HepG2 (cell line): ENCODE results near the gene TPD52L2. TPM values are rescaled to one million over a fixed set of nuclear protein-coding genes. Genes with fewer than 3 reads are reported as not detected.

Experiments
- AGO1 ChIP-seq: fragments of 200-400 bp; formaldehyde crosslinking; IDR thresholded peaks from 2 replicates; pipeline ENCODE4 v1.6.1; 2017; ENCODE audit warnings: mild to moderate bottlenecking, low read depth, low read length, moderate library complexity; ENCODE audit not compliant: poor library complexity, severe bottlenecking
- BHLHE40 ChIP-seq: IDR thresholded peaks from 2 replicates; pipeline ENCODE4 v1.6.1; 2011; ENCODE audit warnings: low read length, improper control_type of control experiment
- CBFB ChIP-seq: sonication (generic); formaldehyde crosslinking; IDR thresholded peaks from 2 replicates; pipeline ENCODE4 v1.4.0; 2020; ENCODE audit warnings: missing genetic modification reagents
- CERS6 ChIP-seq: sonication (generic); formaldehyde crosslinking; IDR thresholded peaks from 2 replicates; pipeline ENCODE4 v1.5.0; 2020; ENCODE audit warnings: missing genetic modification reagents
- MBNL3 ChIP-seq: fragments of 250-450 bp; sonication (Bioruptor Pico); conservative IDR thresholded peaks from 2 replicates; pipeline ENCODE4 v1.8.0; 2022; ENCODE audit warnings: mild to moderate bottlenecking, inconsistent platforms
- NONO ChIP-seq, 2 experiments: fragments of 450-650 bp in 1 of 2; sonication (generic) in 1 of 2; formaldehyde crosslinking in 1 of 2; IDR thresholded peaks in 1 of 2; conservative IDR thresholded peaks in 1 of 2; 2 replicates each; pipeline versions ENCODE4 v1.6.1 to v1.8.0; 2017 to 2022; ENCODE audit warnings: mild to moderate bottlenecking in 1 of 2, missing genetic modification reagents in 1 of 2, moderate library complexity in 1 of 2
- NR3C1 ChIP-seq: sonication (generic); formaldehyde crosslinking; IDR thresholded peaks from 2 replicates; pipeline ENCODE4 v1.4.0; 2020; ENCODE audit warnings: missing genetic modification reagents
- POLR2G ChIP-seq: fragments of 200-400 bp; formaldehyde crosslinking; IDR thresholded peaks from 2 replicates; pipeline ENCODE4 v1.6.1; 2018; ENCODE audit warnings: mild to moderate bottlenecking, low read depth, low read length, moderate library complexity
- ZBTB3 ChIP-seq: sonication (generic); formaldehyde crosslinking; IDR thresholded peaks from 2 replicates; pipeline ENCODE4 v1.4.0; 2020; ENCODE audit warnings: low read depth, mild to moderate bottlenecking, moderate library complexity, missing genetic modification reagents, borderline replicate concordance
- ZFP90 ChIP-seq: sonication (generic); formaldehyde crosslinking; IDR thresholded peaks from 2 replicates; pipeline ENCODE4 v1.8.0; 2022; ENCODE audit warnings: missing genetic modification reagents, mild to moderate bottlenecking, inconsistent platforms, borderline replicate concordance
- ZNF563 ChIP-seq: sonication (generic); formaldehyde crosslinking; IDR thresholded peaks from 2 replicates; pipeline ENCODE4 v1.8.0; 2022; ENCODE audit warnings: mild to moderate bottlenecking, moderate library complexity, missing genetic modification reagents
- ZNF616 ChIP-seq: sonication (generic); formaldehyde crosslinking; IDR thresholded peaks from 2 replicates; pipeline ENCODE4 v1.5.0; 2020; ENCODE audit warnings: low read depth, mild to moderate bottlenecking, missing genetic modification reagents
- ZNF687 ChIP-seq: sonication (generic); formaldehyde crosslinking; IDR thresholded peaks from 2 replicates; pipeline ENCODE4 v1.5.1; 2020; ENCODE audit warnings: mild to moderate bottlenecking, missing genetic modification reagents, moderate library complexity
- ZNF710 ChIP-seq: sonication (generic); formaldehyde crosslinking; IDR thresholded peaks from 2 replicates; pipeline ENCODE4 v1.5.0; 2020; ENCODE audit warnings: mild to moderate bottlenecking, missing genetic modification reagents, borderline replicate concordance
- polyA plus RNA-seq, 8 experiments: library from polyadenylated mRNA; depleted of rRNA in 3 of 8; stranded (reverse) in 7 of 8; unstranded in 1 of 8; fragments of >200 nt; fragmentation: Illumina TruSeq in 4 of 8; extraction: Trizol in 4 of 8; gene quantifications; 2 replicates each; pipeline versions ENCODE4 v1.2.1 to v1.2.3, GENCODE V29; 2011 to 2016; ENCODE audit warnings: low read depth in 4 of 8, missing spikeins in 1 of 8, mixed read lengths in 1 of 8; ENCODE audit not compliant: insufficient read depth in 1 of 8
- total RNA-seq, 5 experiments: library from RNA; depleted of rRNA; stranded (reverse); fragments of >200 nt; fragmentation: Illumina TruSeq; extraction: Trizol; gene quantifications; 2 replicates each; pipeline ENCODE4 v1.2.3, GENCODE V29; 2016; ENCODE audit warnings: low read depth in 1 of 5

The TPD52L2 gene
- total and polyA plus RNA-seq, 2 of the 13 experiments (the other 11 are each of a cell fraction or from before 2014, with no cell fraction given): 156 to 184 TPM

- TF ChIP-seq CERS6 (CRISPR knock-in tag) (no peak), ZNF710 (no peak), ZBTB3 (no peak), CBFB (CRISPR knock-in tag) (no peak), NR3C1 (no peak), ZNF616 (CRISPR knock-in tag) (no peak), BHLHE40 (no peak), ZNF687 (CRISPR knock-in tag) (peak; percentile 10; the same call in 1 of the 2 replicates), POLR2G (peak; percentile 49), AGO1 (peak; percentile 58), MBNL3 (CRISPR knock-in tag) (no peak), ZFP90 (CRISPR knock-in tag) (no peak), NONO (IDR thresholded peaks at IDR 0.05) (no peak), NONO (CRISPR knock-in tag; conservative IDR thresholded peaks at IDR 0.05) (0 out of 2 replicates have a peak, but pooled peaks have one; percentile 19), ZNF563 (CRISPR knock-in tag) (peak; percentile 3; the same call in 1 of the 2 replicates)
These were observed 75.6 kb downstream of the TPD52L2 start (continued) for GRCh38 chr20:63940472-63941266.
